ENCODE results near the gene MMS19.
"Not testable (repeated sequence)": the region's sequence is repeated elsewhere in the genome, so short reads cannot be mapped to it uniquely, and the experiment has no call there.

The MMS19 gene

DNA sequence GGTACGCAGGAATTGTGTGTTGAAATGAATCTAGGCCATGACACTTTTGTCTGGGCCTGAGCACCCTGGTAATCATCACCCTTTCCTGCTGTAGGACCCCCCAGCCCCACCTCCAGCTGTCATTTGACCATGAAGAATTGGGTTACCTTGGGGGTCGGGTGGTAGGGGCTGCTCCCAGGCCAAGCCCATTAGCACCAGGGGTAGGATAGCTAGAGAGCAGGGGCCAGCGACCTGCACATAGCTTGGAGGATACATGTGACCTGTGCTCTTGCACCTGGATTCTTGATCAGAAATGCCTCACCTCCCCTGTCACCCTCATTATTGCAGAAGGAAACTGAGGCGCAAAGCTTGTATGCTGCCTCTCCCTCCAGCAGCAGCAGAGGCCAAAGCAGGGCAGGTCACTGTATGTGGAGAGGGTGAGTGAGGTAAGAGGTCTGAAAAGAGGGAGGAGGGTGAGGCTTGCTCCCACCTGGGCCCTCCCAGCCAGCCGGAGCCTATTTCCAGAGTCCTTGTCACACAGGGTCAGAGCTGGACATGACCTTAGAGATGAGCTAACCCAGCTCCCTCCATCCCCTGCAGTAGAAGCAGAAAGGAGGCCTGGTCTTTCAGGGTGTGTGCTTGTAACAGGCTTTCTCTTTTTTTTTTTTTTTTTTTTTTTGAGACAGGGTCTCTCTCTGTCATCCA is 39.1 kb upstream of the MMS19 start:
- Histone ChIP-seq H3K4me3 (ENCODE audit: low read depth in 1 of 2, low read length in 2 of 2) (no peak overlapping the region), H3K27ac (ENCODE audit: low read length) (no peak overlapping the region), H3K27me3 (ENCODE audit: low read depth, low read length) (no peaks in the 10 kb centered on the region), H3K4me1 (ENCODE audit: control insufficient read depth in 1 of 2, insufficient read depth in 2 of 2, low read length in 2 of 2) (peaks cover 2 to 16% of the 10 kb centered on the region in 2 donors), H3K36me3 (ENCODE audit: control insufficient read depth in 1 of 2, insufficient read depth in 2 of 2, low read length in 2 of 2) (no peaks in the 10 kb centered on the region), H3K9me3 (ENCODE audit: control insufficient read depth in 1 of 2, low read length in 2 of 2) (no peaks in the 10 kb centered on the region)

- Histone ChIP-seq H3K4me3 (ENCODE audit: low read depth in 1 of 2, low read length in 2 of 2) (no peak overlapping the region), H3K4me1 (ENCODE audit: control insufficient read depth in 1 of 2, insufficient read depth in 2 of 2, low read length in 2 of 2) (peaks cover 0 to 9% of the 10 kb centered on the region in 2 donors), H3K36me3 (ENCODE audit: control insufficient read depth in 1 of 2, insufficient read depth in 2 of 2, low read length in 2 of 2) (no peaks in the 10 kb centered on the region), H3K9me3 (ENCODE audit: control insufficient read depth in 1 of 2, low read length in 2 of 2) (no peaks in the 10 kb centered on the region), H3K27ac (ENCODE audit: low read length) (no peak overlapping the region), H3K27me3 (ENCODE audit: low read depth, low read length) (no peaks in the 10 kb centered on the region)
Observed at GRCh38 chr10:97534746-97535367, 36.6 kb upstream of the MMS19 start.

DNA sequence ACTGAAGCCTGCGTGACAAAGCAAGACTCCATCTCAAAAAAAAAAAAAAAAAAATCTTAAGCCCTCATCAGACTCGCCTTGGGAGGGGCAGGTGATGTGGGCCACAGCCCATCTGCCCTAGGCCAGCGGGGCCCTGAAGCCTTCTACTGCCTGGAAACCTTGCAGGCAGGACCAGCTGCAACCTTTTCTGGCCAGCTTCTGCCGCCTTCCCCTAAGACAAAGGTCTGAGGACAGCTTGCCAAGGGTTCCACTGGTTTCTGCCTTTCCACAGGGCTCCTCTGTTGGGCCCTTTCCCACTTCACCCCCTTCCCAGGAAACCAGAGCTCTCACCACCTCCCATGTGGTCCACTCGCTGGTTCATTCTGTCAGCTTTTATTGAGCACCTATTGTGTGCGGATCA is 35.7 kb upstream of the MMS19 start:
- Histone ChIP-seq H3K36me3 (ENCODE audit: control insufficient read depth in 1 of 2, insufficient read depth in 2 of 2, low read length in 2 of 2) (no peaks in the 10 kb centered on the region), H3K4me3 (ENCODE audit: low read depth in 1 of 2, low read length in 2 of 2) (no peak overlapping the region), H3K4me1 (ENCODE audit: control insufficient read depth in 1 of 2, insufficient read depth in 2 of 2, low read length in 2 of 2) (peaks cover 0 to 4% of the 10 kb centered on the region in 2 donors), H3K27me3 (ENCODE audit: low read depth, low read length) (no peaks in the 10 kb centered on the region), H3K9me3 (ENCODE audit: control insufficient read depth in 1 of 2, low read length in 2 of 2) (no peaks in the 10 kb centered on the region), H3K27ac (ENCODE audit: low read length) (no peak overlapping the region)

GRCh38 chr10:97532935-97533671 is 34.9 kb upstream of the MMS19 start:
- no peak overlapping the region for H3K27ac ChIP-seq (ENCODE audit: low read length)
- no peaks in the 10 kb centered on the region for H3K27me3 ChIP-seq (ENCODE audit: low read depth, low read length)
- no peaks in the 10 kb centered on the region for H3K36me3 ChIP-seq (ENCODE audit: control insufficient read depth in 1 of 2, insufficient read depth in 2 of 2, low read length in 2 of 2)
- no peak overlapping the region for H3K4me3 ChIP-seq (ENCODE audit: low read depth in 1 of 2, low read length in 2 of 2)
- no peaks in the 10 kb centered on the region for H3K9me3 ChIP-seq (ENCODE audit: control insufficient read depth in 1 of 2, low read length in 2 of 2)
- H3K4me1 ChIP-seq (ENCODE audit: control insufficient read depth in 1 of 2, insufficient read depth in 2 of 2, low read length in 2 of 2) = peaks cover 0 to 4% of the 10 kb centered on the region in 2 donors

DNA sequence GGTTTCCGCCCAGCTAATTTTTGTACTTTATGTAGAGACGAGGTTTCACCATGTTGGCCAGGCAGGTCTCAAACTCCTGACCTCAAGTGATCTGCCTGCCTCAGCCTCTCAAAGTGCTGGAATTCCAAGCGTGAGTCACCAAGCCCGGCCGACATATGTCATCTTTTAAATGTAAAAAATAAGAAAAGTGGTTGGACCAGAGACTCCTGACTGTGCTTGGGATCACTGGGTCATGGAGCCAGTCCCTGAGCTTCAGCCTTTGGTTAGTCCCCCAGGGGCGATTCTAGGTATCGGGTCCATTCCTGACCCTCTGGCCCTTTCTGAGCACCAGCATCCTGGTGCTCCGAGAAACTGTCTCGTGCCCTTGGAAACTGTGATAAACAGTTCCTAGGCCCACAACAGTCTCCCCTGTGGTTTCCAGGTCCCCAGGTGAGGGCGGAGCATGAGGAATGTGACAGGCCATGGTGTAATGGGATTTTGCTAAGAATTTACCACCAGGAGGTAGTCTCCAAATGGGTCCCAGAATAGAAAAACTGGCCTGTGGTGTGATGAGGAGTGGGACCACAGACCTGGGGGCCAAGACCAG is 33.3 kb upstream of the MMS19 start:
- Histone ChIP-seq H3K4me1 (ENCODE audit: control insufficient read depth in 1 of 2, insufficient read depth in 2 of 2, low read length in 2 of 2) (peaks cover 0 to 4% of the 10 kb centered on the region in 2 donors), H3K9me3 (ENCODE audit: control insufficient read depth in 1 of 2, low read length in 2 of 2) (no peaks in the 10 kb centered on the region), H3K27ac (ENCODE audit: low read length) (no peak overlapping the region), H3K4me3 (ENCODE audit: low read depth in 1 of 2, low read length in 2 of 2) (no peak overlapping the region), H3K27me3 (ENCODE audit: low read depth, low read length) (no peaks in the 10 kb centered on the region), H3K36me3 (ENCODE audit: control insufficient read depth in 1 of 2, insufficient read depth in 2 of 2, low read length in 2 of 2) (no peaks in the 10 kb centered on the region)

GRCh38 chr10:97529685-97530465 is 31.7 kb upstream of the MMS19 start:
- no peaks in the 10 kb centered on the region for H3K36me3 ChIP-seq (ENCODE audit: control insufficient read depth in 1 of 2, insufficient read depth in 2 of 2, low read length in 2 of 2)
- no peaks in the 10 kb centered on the region for H3K9me3 ChIP-seq (ENCODE audit: control insufficient read depth in 1 of 2, low read length in 2 of 2)
- no peaks in the 10 kb centered on the region for H3K27me3 ChIP-seq (ENCODE audit: low read depth, low read length)
- no peak overlapping the region for H3K27ac ChIP-seq (ENCODE audit: low read length)
- no peak overlapping the region for H3K4me3 ChIP-seq (ENCODE audit: low read depth in 1 of 2, low read length in 2 of 2)
- H3K4me1 ChIP-seq (ENCODE audit: control insufficient read depth in 1 of 2, insufficient read depth in 2 of 2, low read length in 2 of 2) = peaks cover 0 to 4% of the 10 kb centered on the region in 2 donors

- not testable (repeated sequence) for H3K9me3 ChIP-seq (ENCODE audit: control insufficient read depth in 1 of 2, low read length in 2 of 2); H3K36me3 ChIP-seq (ENCODE audit: control insufficient read depth in 1 of 2, insufficient read depth in 2 of 2, low read length in 2 of 2); H3K4me3 ChIP-seq (ENCODE audit: low read depth in 1 of 2, low read length in 2 of 2)
Observed at GRCh38 chr10:97528876-97529275, 30.7 kb upstream of the MMS19 start.

GRCh38 chr10:97525683-97526110 is 27.5 kb upstream of the MMS19 start:
- Histone ChIP-seq H3K9me3 (ENCODE audit: control insufficient read depth in 1 of 2, low read length in 2 of 2) (no peaks in the 10 kb centered on the region), H3K27ac (ENCODE audit: low read length) (no peak overlapping the region), H3K4me1 (ENCODE audit: control insufficient read depth in 1 of 2, insufficient read depth in 2 of 2, low read length in 2 of 2) (no peaks in the 10 kb centered on the region), H3K27me3 (ENCODE audit: low read depth, low read length) (no peaks in the 10 kb centered on the region), H3K36me3 (ENCODE audit: control insufficient read depth in 1 of 2, insufficient read depth in 2 of 2, low read length in 2 of 2) (no peaks in the 10 kb centered on the region), H3K4me3 (ENCODE audit: low read depth in 1 of 2, low read length in 2 of 2) (no peak overlapping the region)

More at GRCh38 chr10:97528876-97529275, 30.7 kb upstream of the MMS19 start:
- not testable (repeated sequence) for H3K27me3 ChIP-seq (ENCODE audit: low read depth, low read length); H3K4me1 ChIP-seq (ENCODE audit: control insufficient read depth in 1 of 2, insufficient read depth in 2 of 2, low read length in 2 of 2); H3K27ac ChIP-seq (ENCODE audit: low read length)

DNA sequence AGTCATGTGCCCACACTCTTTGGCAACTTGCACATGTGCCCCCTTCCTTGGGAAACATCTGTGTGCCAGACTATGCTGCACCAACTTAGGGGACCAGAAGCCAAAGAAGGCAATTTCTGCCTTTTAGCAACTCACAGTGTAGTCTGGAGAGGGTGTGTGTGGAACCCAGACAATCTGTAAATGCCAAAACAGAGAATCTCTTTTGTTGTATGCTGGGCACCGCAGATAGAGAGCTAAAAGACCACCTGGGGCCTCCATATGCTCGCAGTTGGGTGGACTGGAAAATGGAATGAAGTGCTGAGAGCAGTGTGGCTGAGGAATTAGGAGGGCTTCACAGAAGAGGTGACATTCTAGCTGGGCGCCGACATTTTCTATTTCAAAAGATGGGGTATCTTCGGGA is 26.9 kb upstream of the MMS19 start:
- Histone ChIP-seq H3K4me3 (ENCODE audit: low read depth in 1 of 2, low read length in 2 of 2) (no peak overlapping the region), H3K9me3 (ENCODE audit: control insufficient read depth in 1 of 2, low read length in 2 of 2) (no peaks in the 10 kb centered on the region), H3K4me1 (ENCODE audit: control insufficient read depth in 1 of 2, insufficient read depth in 2 of 2, low read length in 2 of 2) (no peaks in the 10 kb centered on the region)

DNA sequence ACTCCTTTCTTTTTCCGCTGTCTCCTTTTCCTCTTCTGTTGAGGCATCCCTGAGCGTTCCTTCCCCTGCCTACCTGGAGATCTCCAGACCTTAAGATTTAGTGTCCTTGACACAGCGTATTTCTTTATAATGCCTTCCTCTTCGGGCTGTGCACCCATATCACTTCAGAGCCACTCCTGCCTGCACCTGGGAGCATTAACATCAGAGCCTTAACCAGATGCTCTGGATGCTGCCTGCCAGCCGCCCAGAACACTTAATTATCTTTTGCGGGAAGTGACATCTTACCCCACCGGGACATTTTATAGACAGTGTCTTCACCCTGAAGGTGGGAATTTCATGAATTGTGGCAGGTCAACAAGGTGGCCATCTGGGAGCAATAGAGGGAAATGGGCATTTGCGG is 24.7 kb upstream of the MMS19 start:
- H3K27me3 ChIP-seq (ENCODE audit: low read depth, low read length) = no peaks in the 10 kb centered on the region
- no peak overlapping the region for H3K27ac ChIP-seq (ENCODE audit: low read length)
- peaks cover 7 to 10% of the 10 kb centered on the region in 2 donors for H3K4me1 ChIP-seq (ENCODE audit: control insufficient read depth in 1 of 2, insufficient read depth in 2 of 2, low read length in 2 of 2)
- no peaks in the 10 kb centered on the region for H3K9me3 ChIP-seq (ENCODE audit: control insufficient read depth in 1 of 2, low read length in 2 of 2)
- H3K4me3 ChIP-seq (ENCODE audit: low read depth in 1 of 2, low read length in 2 of 2) = no peak overlapping the region
- H3K36me3 ChIP-seq (ENCODE audit: control insufficient read depth in 1 of 2, insufficient read depth in 2 of 2, low read length in 2 of 2) = no peaks in the 10 kb centered on the region

More for the DNA sequence above, 26.9 kb upstream of the MMS19 start:
- Histone ChIP-seq H3K27ac (ENCODE audit: low read length) (no peak overlapping the region), H3K36me3 (ENCODE audit: control insufficient read depth in 1 of 2, insufficient read depth in 2 of 2, low read length in 2 of 2) (no peaks in the 10 kb centered on the region), H3K27me3 (ENCODE audit: low read depth, low read length) (no peaks in the 10 kb centered on the region)

GRCh38 chr10:97522071-97522470 is 23.8 kb upstream of the MMS19 start:
- no peaks in the 10 kb centered on the region for H3K9me3 ChIP-seq (ENCODE audit: control insufficient read depth in 1 of 2, low read length in 2 of 2)
- no peak overlapping the region for H3K27ac ChIP-seq (ENCODE audit: low read length)
- H3K36me3 ChIP-seq (ENCODE audit: control insufficient read depth in 1 of 2, insufficient read depth in 2 of 2, low read length in 2 of 2) = no peaks in the 10 kb centered on the region
- H3K4me3 ChIP-seq (ENCODE audit: low read depth in 1 of 2, low read length in 2 of 2) = no peak overlapping the region
- H3K27me3 ChIP-seq (ENCODE audit: low read depth, low read length) = no peaks in the 10 kb centered on the region
- peaks cover 8 to 16% of the 10 kb centered on the region in 2 donors for H3K4me1 ChIP-seq (ENCODE audit: control insufficient read depth in 1 of 2, insufficient read depth in 2 of 2, low read length in 2 of 2)

Measured in muscle layer of duodenum (tissue), 2 donors.